Glutamatergic neuron (in vitro differentiated cells): ENCODE results near the gene CES5A. TPM values are rescaled to one million over a fixed set of nuclear protein-coding genes. Genes with fewer than 3 reads are reported as not detected.
"Not testable (repeated sequence)": the region's sequence is repeated elsewhere in the genome, so short reads cannot be mapped to it uniquely, and the experiment has no call there.

ENCODE experiments used
- DNase-seq: peaks from one replicate; pipeline ENCODE4 v3.0.0; 2022
- H3K27ac Mint-ChIP-seq: one replicate; pipeline ENCODE4 v1.8.0; 2020; ENCODE audit warnings: mild to moderate bottlenecking, mixed read lengths, inconsistent platforms; ENCODE audit not compliant: unreplicated experiment
- H3K27me3 Mint-ChIP-seq: one replicate; pipeline ENCODE4 v1.8.0; 2020; ENCODE audit warnings: mild to moderate bottlenecking, moderate library complexity, mixed read lengths, inconsistent platforms; ENCODE audit not compliant: unreplicated experiment
- H3K36me3 Mint-ChIP-seq: one replicate; pipeline ENCODE4 v1.8.0; 2020; ENCODE audit warnings: mild to moderate bottlenecking, mixed read lengths, inconsistent platforms; ENCODE audit not compliant: unreplicated experiment
- H3K4me1 Mint-ChIP-seq: one replicate; pipeline ENCODE4 v1.8.0; 2020; ENCODE audit warnings: mild to moderate bottlenecking, low read depth, mixed read lengths, inconsistent platforms; ENCODE audit not compliant: unreplicated experiment
- H3K4me3 Mint-ChIP-seq: one replicate; pipeline ENCODE4 v1.8.0; 2020; ENCODE audit warnings: mild to moderate bottlenecking, mixed read lengths, inconsistent platforms; ENCODE audit not compliant: unreplicated experiment
- H3K9me3 Mint-ChIP-seq: one replicate; pipeline ENCODE4 v1.8.0; 2020; ENCODE audit warnings: mild to moderate bottlenecking, moderate library complexity, mixed read lengths, inconsistent platforms; ENCODE audit not compliant: unreplicated experiment
- CTCF ChIP-seq: fragments of 200-600 bp; sonication (generic); IDR thresholded peaks from one replicate; pipeline ENCODE4 v1.5.0; 2021; ENCODE audit not compliant: partially characterized antibody, unreplicated experiment
- total RNA-seq: library from RNA; stranded (reverse); fragmentation: NEBNext Ultra II Directional; extraction: Animal tissue kit (Norgen Biotek cat#: 25700); gene quantifications from one replicate; pipeline ENCODE4 v1.2.1, GENCODE V29; 2021; ENCODE audit not compliant: unreplicated experiment

Gene CES5A
- total RNA-seq, 1 donor from 2014 or later = not detected

GRCh38 chr16:55832425-55832772 lies 42.8 kb downstream of the CES5A start:
- Mint-ChIP-seq H3K9me3 (no peaks in the 10 kb centered on the region), H3K4me3 (no peak overlapping the region), H3K36me3 (peaks cover 5% of the 10 kb centered on the region), H3K27ac (no peak overlapping the region), H3K4me1 (no peaks in the 10 kb centered on the region), H3K27me3 (no peaks in the 10 kb centered on the region)
- DNase-seq = no peak
- TF ChIP-seq CTCF = no peak

- Mint-ChIP-seq H3K36me3 (peaks cover 5% of the 10 kb centered on the region), H3K4me1 (no peaks in the 10 kb centered on the region), H3K4me3 (no peak overlapping the region), H3K9me3 (no peaks in the 10 kb centered on the region), H3K27me3 (peaks cover 2% of the 10 kb centered on the region), H3K27ac (no peak overlapping the region)
- no peak for DNase-seq
- no peak for TF ChIP-seq CTCF
Measured at GRCh38 chr16:55830658-55831294, 44.4 kb downstream of the CES5A start.

- not testable (repeated sequence) for H3K9me3 Mint-ChIP-seq, H3K27me3 Mint-ChIP-seq, H3K4me1 Mint-ChIP-seq, DNase-seq, H3K4me3 Mint-ChIP-seq, H3K36me3 Mint-ChIP-seq, H3K27ac Mint-ChIP-seq
Measured at GRCh38 chr16:55829232-55829631, 45.9 kb downstream of the CES5A start.

- Mint-ChIP-seq H3K4me1 (no peaks in the 10 kb centered on the region), H3K27ac (no peak overlapping the region), H3K4me3 (no peak overlapping the region), H3K36me3 (peaks cover 5% of the 10 kb centered on the region), H3K27me3 (peaks cover 6% of the 10 kb centered on the region), H3K9me3 (no peaks in the 10 kb centered on the region)
- no peak for DNase-seq
- TF ChIP-seq CTCF = no peak
Measured at GRCh38 chr16:55828680-55829079, 46.5 kb downstream of the CES5A start.

GRCh38 chr16:55825115-55825728 lies 50.0 kb downstream of the CES5A start:
- Mint-ChIP-seq H3K9me3 (no peaks in the 10 kb centered on the region), H3K27me3 (peaks cover 9% of the 10 kb centered on the region), H3K4me3 (no peak overlapping the region), H3K36me3 (peaks cover 6% of the 10 kb centered on the region), H3K27ac (no peak overlapping the region), H3K4me1 (no peaks in the 10 kb centered on the region)
- no peak for TF ChIP-seq CTCF
- DNase-seq = no peak
